PC-3 (cell line): Measurements from ENCODE around the gene DVL1. TPM values are rescaled to one million over a fixed set of nuclear protein-coding genes. Genes with fewer than 3 reads are reported as not detected.

Source experiments
- ATAC-seq: fragments of 200-7000 bp; cut with Tn5 transposase; 2 replicates; pipeline ENCODE4 v1.9.1; 2020; ENCODE audit warnings: mild to moderate bottlenecking, moderate library complexity
- BruUV-seq: library from RNA; stranded (reverse); fragments of 400-500 nt; replicated peaks from 2 replicates; lab custom pipeline; 2021; lab: Mats Ljungman, UMichigan
- CTCF ChIA-PET: fragments of 300-600 bp; sonication (Branson Sonifier 250); formaldehyde crosslinking; loops from one replicate; lab custom pipeline; 2022; ENCODE audit warnings: antibody characterized with exemption; lab: Charles Lee
- POLR2A ChIA-PET: fragments of 300-600 bp; sonication (Branson Sonifier 250); formaldehyde crosslinking; loops from one replicate; lab custom pipeline; 2022; ENCODE audit warnings: antibody characterized with exemption; ENCODE audit not compliant: unreplicated experiment; lab: Charles Lee
- DNase-seq: peaks from one replicate; pipeline ENCODE4 v3.0.0-alpha.2; 2015
- H2AFZ ChIP-seq: fragments of 300-600 bp; sonication (generic); 2 replicates; pipeline ENCODE4 v1.6.0; 2016; ENCODE audit warnings: antibody characterized with exemption, low read length
- H3F3A ChIP-seq: fragments of 300-600 bp; sonication (generic); one replicate; pipeline ENCODE4 v1.6.0; 2017; ENCODE audit warnings: antibody characterized with exemption, low read length, control low read depth, mild to moderate bottlenecking; ENCODE audit not compliant: unreplicated experiment
- H3K27ac ChIP-seq: fragments of 300-600 bp; sonication (generic); 2 replicates; pipeline ENCODE4 v1.5.1; 2016; ENCODE audit warnings: mild to moderate bottlenecking, low read length
- H3K27me3 ChIP-seq: fragments of 300-600 bp; sonication (generic); 2 replicates; pipeline ENCODE4 v1.6.1; 2016; ENCODE audit warnings: low read length, mixed read lengths
- H3K36me3 ChIP-seq: fragments of 300-600 bp; sonication (generic); 2 replicates; pipeline ENCODE4 v1.6.1; 2016; ENCODE audit warnings: low read depth, mixed run types, low read length, mixed read lengths
- H3K4me1 ChIP-seq: fragments of 300-600 bp; sonication (generic); 2 replicates; pipeline ENCODE4 v1.5.1; 2016; ENCODE audit warnings: low read length; ENCODE audit not compliant: insufficient read depth
- H3K4me2 ChIP-seq: fragments of 300-600 bp; sonication (generic); 2 replicates; pipeline ENCODE4 v1.6.0; 2016; ENCODE audit warnings: low read length
- H3K4me3 ChIP-seq: fragments of 300-600 bp; sonication (generic); 2 replicates; pipeline ENCODE4 v1.5.1; 2016; ENCODE audit warnings: mild to moderate bottlenecking, low read length, mixed read lengths
- H3K79me2 ChIP-seq: fragments of 300-600 bp; sonication (generic); 2 replicates; pipeline ENCODE4 v1.6.1; 2017; ENCODE audit warnings: low read length, mixed read lengths
- H3K9ac ChIP-seq: fragments of 300-600 bp; sonication (generic); 2 replicates; pipeline ENCODE4 v1.6.0; 2016; ENCODE audit warnings: mild to moderate bottlenecking, low read length
- H3K9me2 ChIP-seq: fragments of 300-600 bp; sonication (generic); replicated peaks from 2 replicates; pipeline ENCODE4 v1.6.1; 2016; ENCODE audit warnings: mixed run types, low read length, mixed read lengths
- H3K9me3 ChIP-seq: fragments of 300-600 bp; sonication (generic); 2 replicates; pipeline ENCODE4 v1.6.1; 2016; ENCODE audit warnings: low read length, mixed read lengths
- H4K20me1 ChIP-seq: fragments of 300-600 bp; sonication (generic); 2 replicates; pipeline ENCODE4 v1.6.1; 2016; ENCODE audit warnings: low read length, mixed read lengths
- EZH2 ChIP-seq: fragments of 300-600 bp; sonication (generic); IDR thresholded peaks from one replicate; pipeline ENCODE4 v1.6.1; 2017; ENCODE audit warnings: antibody characterized with exemption, mild to moderate bottlenecking, low read length; ENCODE audit not compliant: unreplicated experiment
- EZH2phosphoT487 ChIP-seq: fragments of 300-600 bp; sonication (generic); IDR thresholded peaks from 2 replicates; pipeline ENCODE4 v1.6.1; 2018; ENCODE audit warnings: mild to moderate bottlenecking, antibody characterized with exemption, low read length, borderline replicate concordance
- intact Hi-C: fragments of 100-400 bp; cut with micrococcal nuclease; formaldehyde crosslinking; loops from 2 replicates; pipeline ENCODE4 v1.9.0; 2023
- total RNA-seq: library from RNA; depleted of rRNA; stranded (reverse); fragments of >200 nt; gene quantifications from 2 replicates; pipeline ENCODE4 v1.2.3, GENCODE V29; 2014
- TF ChIP-seq, protein P1 (sequence below): fragments of 300-600 bp; sonication (generic); conservative IDR thresholded peaks from 2 replicates; pipeline ENCODE4 v1.5.1; 2017; ENCODE audit warnings: antibody characterized with exemption, low read depth, mild to moderate bottlenecking, low read length

Gene DVL1
- total RNA-seq, 1 experiment from 2014 or later = 626 TPM

DNA sequence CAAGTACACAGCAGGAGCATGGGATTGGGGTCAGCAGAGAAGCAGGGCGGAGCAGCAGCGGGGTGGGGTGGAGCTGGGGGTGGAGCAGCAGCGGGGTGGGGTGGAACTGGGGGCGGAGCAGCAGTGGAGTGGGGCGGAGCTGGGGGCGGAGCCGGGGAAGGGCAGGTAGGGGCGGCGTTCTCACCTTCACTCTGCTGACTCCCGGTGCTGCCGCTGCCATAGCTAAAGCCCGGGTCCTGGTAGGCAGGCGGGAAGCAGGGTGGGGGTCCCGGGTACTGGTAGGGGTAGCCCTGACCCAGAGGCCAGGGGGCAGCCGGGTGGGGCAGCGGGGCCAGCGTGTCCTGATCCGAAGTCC lies 11.4 kb downstream of the DVL1 start:
- peaks cover 18% of the 10 kb centered on the region for H3K79me2 ChIP-seq
- ChIA-PET POLR2A (no interaction called here), CTCF (interaction anchor here (0.7 kb wide), 1 partner anchor 19 kb away, joined by 3 read pairs; no protein-coding TSS in a partner anchor)
- DNase-seq = peak; percentile 53
- H3K4me1 ChIP-seq = peaks cover 10% of the 10 kb centered on the region; the same call in 1 of the 2 replicates
- peaks cover 5% of the 10 kb centered on the region; the same call in 1 of the 2 replicates for H4K20me1 ChIP-seq
- H3K9me3 ChIP-seq = no peaks in the 10 kb centered on the region
- BruUV-seq = no TSS peak
- no peaks in the 10 kb centered on the region for H3F3A ChIP-seq
- intact Hi-C loops = no loop called here
- no peak overlapping the region for H3K4me2 ChIP-seq
- TF ChIP-seq, protein P1, sequence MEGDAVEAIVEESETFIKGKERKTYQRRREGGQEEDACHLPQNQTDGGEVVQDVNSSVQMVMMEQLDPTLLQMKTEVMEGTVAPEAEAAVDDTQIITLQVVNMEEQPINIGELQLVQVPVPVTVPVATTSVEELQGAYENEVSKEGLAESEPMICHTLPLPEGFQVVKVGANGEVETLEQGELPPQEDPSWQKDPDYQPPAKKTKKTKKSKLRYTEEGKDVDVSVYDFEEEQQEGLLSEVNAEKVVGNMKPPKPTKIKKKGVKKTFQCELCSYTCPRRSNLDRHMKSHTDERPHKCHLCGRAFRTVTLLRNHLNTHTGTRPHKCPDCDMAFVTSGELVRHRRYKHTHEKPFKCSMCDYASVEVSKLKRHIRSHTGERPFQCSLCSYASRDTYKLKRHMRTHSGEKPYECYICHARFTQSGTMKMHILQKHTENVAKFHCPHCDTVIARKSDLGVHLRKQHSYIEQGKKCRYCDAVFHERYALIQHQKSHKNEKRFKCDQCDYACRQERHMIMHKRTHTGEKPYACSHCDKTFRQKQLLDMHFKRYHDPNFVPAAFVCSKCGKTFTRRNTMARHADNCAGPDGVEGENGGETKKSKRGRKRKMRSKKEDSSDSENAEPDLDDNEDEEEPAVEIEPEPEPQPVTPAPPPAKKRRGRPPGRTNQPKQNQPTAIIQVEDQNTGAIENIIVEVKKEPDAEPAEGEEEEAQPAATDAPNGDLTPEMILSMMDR = no peak
- peak; percentile 23 for ATAC-seq
- H3K27me3 ChIP-seq = no peaks in the 10 kb centered on the region
- H3K9me2 ChIP-seq = no peaks in the 10 kb centered on the region
- no peak overlapping the region for H3K4me3 ChIP-seq
- H3K36me3 ChIP-seq = peaks cover 61% of the 10 kb centered on the region
- no peak overlapping the region for H3K9ac ChIP-seq
- no peak overlapping the region for H3K27ac ChIP-seq
- H2AFZ ChIP-seq = no peak overlapping the region

DNA sequence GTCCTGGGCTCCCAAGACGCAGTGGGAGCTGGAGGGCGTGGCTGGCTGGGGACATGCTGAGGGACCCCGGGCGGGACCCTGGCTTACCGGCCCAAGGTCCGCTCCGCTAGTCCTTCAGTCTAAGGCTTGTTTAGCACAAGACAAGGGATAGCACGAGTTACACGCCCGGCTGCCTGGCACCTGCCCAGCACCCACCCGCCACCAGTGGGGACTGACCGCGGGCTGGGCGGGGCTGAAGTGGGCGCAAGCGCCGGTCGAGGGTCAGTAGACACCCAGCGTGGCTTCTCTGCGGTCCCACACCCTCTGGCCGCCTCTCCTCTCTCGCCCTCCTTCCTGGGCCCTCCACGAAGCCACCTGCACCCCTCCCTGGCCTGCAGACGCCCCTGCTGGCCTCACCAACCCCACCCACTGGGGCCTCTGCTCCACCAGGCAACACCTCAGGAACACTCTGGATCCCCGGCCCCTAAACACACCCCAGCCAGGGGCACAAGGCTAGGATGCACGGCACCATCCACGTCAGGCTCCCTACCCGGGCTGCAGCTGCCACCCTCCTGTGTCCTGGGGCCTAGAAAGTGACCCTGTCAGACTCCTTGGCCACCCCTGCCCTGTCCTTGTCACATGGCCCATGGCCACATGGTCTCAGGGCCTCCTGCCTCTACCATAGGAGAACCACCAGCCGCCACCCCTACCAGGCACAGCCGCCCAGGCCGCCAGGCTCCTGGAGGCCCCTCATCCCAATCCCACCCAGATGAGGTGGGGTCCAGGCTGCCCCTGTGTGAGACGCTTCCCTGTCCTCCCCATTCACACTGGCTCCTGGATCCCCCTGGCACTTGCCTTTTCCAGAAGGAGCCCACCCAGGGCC lies 12.1 kb downstream of the DVL1 start:
- peaks cover 12% of the 10 kb centered on the region for H3K79me2 ChIP-seq
- H3K9ac ChIP-seq = no peak overlapping the region
- H3K9me2 ChIP-seq = no peaks in the 10 kb centered on the region
- H3F3A ChIP-seq = no peaks in the 10 kb centered on the region
- TF ChIP-seq, protein P1 = no peak
- intact Hi-C loops = no loop called here
- POLR2A ChIA-PET = interaction anchor here (0.6 kb wide), 1 partner anchor 47 kb away, joined by 4 read pairs; no protein-coding TSS in a partner anchor
- H4K20me1 ChIP-seq = peaks cover 5% of the 10 kb centered on the region; the same call in 1 of the 2 replicates
- no peak for DNase-seq
- no peak overlapping the region for H3K4me2 ChIP-seq
- H2AFZ ChIP-seq = no peak overlapping the region
- H3K4me3 ChIP-seq = no peak overlapping the region
- no TSS peak for BruUV-seq
- ATAC-seq = no peak
- H3K9me3 ChIP-seq = no peaks in the 10 kb centered on the region
- CTCF ChIA-PET = interaction anchor here (0.7 kb wide), 1 partner anchor 19 kb away, joined by 3 read pairs; no protein-coding TSS in a partner anchor
- H3K27ac ChIP-seq = no peak overlapping the region
- peaks cover 55% of the 10 kb centered on the region for H3K36me3 ChIP-seq
- peaks cover 16% of the 10 kb centered on the region; the same call in 1 of the 2 replicates for H3K4me1 ChIP-seq
- H3K27me3 ChIP-seq = no peaks in the 10 kb centered on the region

DNA sequence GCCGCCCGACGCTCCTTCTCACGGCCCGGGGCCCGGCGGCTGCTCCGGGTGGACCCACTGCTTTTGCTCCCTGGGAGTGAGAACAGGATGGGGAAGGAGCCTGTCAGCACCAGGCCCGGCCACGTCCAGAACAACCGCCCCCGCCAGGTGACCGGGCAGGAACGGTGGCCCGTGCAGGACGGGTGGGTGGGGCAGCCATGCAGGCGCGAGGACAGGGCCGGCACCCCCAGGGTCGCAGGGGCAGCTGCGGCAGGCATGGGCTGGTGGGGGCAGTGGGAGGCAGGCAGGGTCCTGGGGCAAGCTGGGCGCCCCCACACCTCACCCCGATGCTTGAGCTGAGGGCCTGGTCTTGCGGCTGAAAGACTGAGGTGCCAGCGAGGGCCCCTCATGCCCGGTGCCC lies 12.8 kb downstream of the DVL1 start:
- Histone ChIP-seq H3K4me2 (no peak overlapping the region), H3K27me3 (no peaks in the 10 kb centered on the region), H3K9me3 (no peaks in the 10 kb centered on the region), H3F3A (no peaks in the 10 kb centered on the region), H3K9ac (no peak overlapping the region), H2AFZ (no peak overlapping the region), H3K36me3 (peaks cover 48% of the 10 kb centered on the region), H3K79me2 (peaks cover 5% of the 10 kb centered on the region), H4K20me1 (peaks cover 5% of the 10 kb centered on the region; the same call in 1 of the 2 replicates), H3K9me2 (no peaks in the 10 kb centered on the region), H3K4me1 (peaks cover 20% of the 10 kb centered on the region), H3K4me3 (no peak overlapping the region), H3K27ac (no peak overlapping the region)
- no TSS peak for BruUV-seq
- ChIA-PET CTCF (no interaction called here), POLR2A (interaction anchor here (0.6 kb wide), 1 partner anchor 46 kb away, joined by 4 read pairs; no protein-coding TSS in a partner anchor)
- intact Hi-C loops = no loop called here
- DNase-seq = no peak
- no peak for TF ChIP-seq EZH2phosphoT487
- TF ChIP-seq, protein P1 = no peak
- no peak for TF ChIP-seq EZH2
- ATAC-seq = no peak
